ENCODE measurements around the gene FNDC3B.
A peak's percentile ranks its signal among the peaks of the same experiment; 100 is the strongest.

FNDC3B gene

GRCh38 chr3:172119266-172119969 is 80.0 kb downstream of the FNDC3B start:
- Histone ChIP-seq H3K9me3 (ENCODE audit: control insufficient read depth, insufficient read depth, low read depth, low read length) (no peaks in the 10 kb centered on the region), H3K4me1 (ENCODE audit: control insufficient read depth, insufficient read depth, low read length) (0 out of 2 replicates have a peak, but pooled peaks cover 3% of the 10 kb centered on the region), H3K36me3 (ENCODE audit: control insufficient read depth in 2 of 2, insufficient read depth in 1 of 2, low read length in 2 of 2) (peaks cover 0 to 13% of the 10 kb centered on the region in 2 experiments; a peak in 1 of 3 replicates), H3K27ac (ENCODE audit: extremely low read depth, low read depth, low read length) (no peak overlapping the region), H3K4me3 (ENCODE audit: low read depth, low read length) (no peak overlapping the region)
- POLR2A ChIA-PET: no interaction called here
- CTCF ChIA-PET: no interaction called here
- no peak for TF ChIP-seq HOXA7 (CRISPR knock-in tag; IDR thresholded peaks at IDR 0.05; ENCODE audit: borderline replicate concordance)
- TF ChIP-seq FEZF1 (tag by site-specific recombination; IDR thresholded peaks at IDR 0.05): 0 out of 2 replicates have a peak, but pooled peaks have one; percentile 26
- no peak for TF ChIP-seq ZNF248 (tag by site-specific recombination; IDR thresholded peaks at IDR 0.05)
- TF ChIP-seq IKZF3 (tag by site-specific recombination; IDR thresholded peaks at IDR 0.05): 0 out of 2 replicates have a peak, but pooled peaks have one; percentile 20
- peak; percentile 89 for TF ChIP-seq ZBTB17 (tag by site-specific recombination; IDR thresholded peaks at IDR 0.05)
- no peak for TF ChIP-seq ZNF174 (tag by site-specific recombination; IDR thresholded peaks at IDR 0.05)
- no peak for TF ChIP-seq ZSCAN16 (tag by site-specific recombination; IDR thresholded peaks at IDR 0.05)

GRCh38 chr3:172120912-172121311 is 81.5 kb downstream of the FNDC3B start:
- no peaks in the 10 kb centered on the region for H3K9me3 ChIP-seq (ENCODE audit: control insufficient read depth, insufficient read depth, low read depth, low read length)
- H3K4me1 ChIP-seq (ENCODE audit: control insufficient read depth, insufficient read depth, low read length): peaks cover 12% of the 10 kb centered on the region
- peaks cover 0 to under 1% of the 10 kb centered on the region in 2 experiments; a peak in 1 of 3 replicates for H3K36me3 ChIP-seq (ENCODE audit: control insufficient read depth in 2 of 2, insufficient read depth in 1 of 2, low read length in 2 of 2)
- H3K27ac ChIP-seq (ENCODE audit: extremely low read depth, low read depth, low read length): no peak overlapping the region
- ChIA-PET CTCF (no interaction called here), POLR2A (no interaction called here)
- TF ChIP-seq, protein P1, sequence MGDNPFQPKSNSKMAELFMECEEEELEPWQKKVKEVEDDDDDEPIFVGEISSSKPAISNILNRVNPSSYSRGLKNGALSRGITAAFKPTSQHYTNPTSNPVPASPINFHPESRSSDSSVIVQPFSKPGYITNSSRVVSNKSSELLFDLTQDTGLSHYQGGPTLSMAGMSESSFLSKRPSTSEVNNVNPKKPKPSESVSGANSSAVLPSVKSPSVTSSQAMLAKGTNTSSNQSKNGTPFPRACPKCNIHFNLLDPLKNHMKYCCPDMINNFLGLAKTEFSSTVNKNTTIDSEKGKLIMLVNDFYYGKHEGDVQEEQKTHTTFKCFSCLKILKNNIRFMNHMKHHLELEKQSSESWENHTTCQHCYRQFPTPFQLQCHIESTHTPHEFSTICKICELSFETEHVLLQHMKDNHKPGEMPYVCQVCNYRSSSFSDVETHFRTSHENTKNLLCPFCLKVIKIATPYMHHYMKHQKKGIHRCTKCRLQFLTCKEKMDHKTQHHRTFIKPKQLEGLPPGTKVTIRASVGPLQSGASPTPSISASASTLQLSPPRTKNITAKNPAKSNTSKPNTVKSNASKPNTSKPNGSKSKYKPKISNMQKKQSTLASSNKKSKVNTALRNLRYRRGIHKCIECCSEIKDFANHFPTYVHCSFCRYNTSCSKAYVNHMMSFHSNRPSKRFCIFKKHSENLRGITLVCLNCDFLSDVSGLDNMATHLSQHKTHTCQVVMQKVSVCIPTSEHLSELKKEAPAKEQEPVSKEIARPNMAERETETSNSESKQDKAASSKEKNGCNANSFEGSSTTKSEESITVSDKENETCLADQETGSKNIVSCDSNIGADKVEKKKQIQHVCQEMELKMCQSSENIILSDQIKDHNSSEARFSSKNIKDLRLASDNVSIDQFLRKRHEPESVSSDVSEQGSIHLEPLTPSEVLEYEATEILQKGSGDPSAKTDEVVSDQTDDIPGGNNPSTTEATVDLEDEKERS (tag by site-specific recombination; IDR thresholded peaks at IDR 0.05): no peak
- TF ChIP-seq SETDB1 (IDR thresholded peaks at IDR 0.05; ENCODE audit: insufficient read length, low read length) (no peak), ZNF354C (tag by site-specific recombination; IDR thresholded peaks at IDR 0.05; ENCODE audit: borderline replicate concordance, low read depth) (no peak), BCL11B (tag by site-specific recombination; IDR thresholded peaks at IDR 0.05; ENCODE audit: low read depth) (no peak), ZNF600 (tag by site-specific recombination; IDR thresholded peaks at IDR 0.05) (0 out of 2 replicates have a peak, but pooled peaks have one; percentile 18)
- TF ChIP-seq, protein P2, sequence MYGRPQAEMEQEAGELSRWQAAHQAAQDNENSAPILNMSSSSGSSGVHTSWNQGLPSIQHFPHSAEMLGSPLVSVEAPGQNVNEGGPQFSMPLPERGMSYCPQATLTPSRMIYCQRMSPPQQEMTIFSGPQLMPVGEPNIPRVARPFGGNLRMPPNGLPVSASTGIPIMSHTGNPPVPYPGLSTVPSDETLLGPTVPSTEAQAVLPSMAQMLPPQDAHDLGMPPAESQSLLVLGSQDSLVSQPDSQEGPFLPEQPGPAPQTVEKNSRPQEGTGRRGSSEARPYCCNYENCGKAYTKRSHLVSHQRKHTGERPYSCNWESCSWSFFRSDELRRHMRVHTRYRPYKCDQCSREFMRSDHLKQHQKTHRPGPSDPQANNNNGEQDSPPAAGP (tag by site-specific recombination; IDR thresholded peaks at IDR 0.05): no peak
- H3K4me3 ChIP-seq (ENCODE audit: low read depth, low read length): no peak overlapping the region

GRCh38 chr3:172121981-172122380 is 82.6 kb downstream of the FNDC3B start:
- Histone ChIP-seq H3K36me3 (ENCODE audit: control insufficient read depth in 2 of 2, insufficient read depth in 1 of 2, low read length in 2 of 2) (no peaks in the 10 kb centered on the region), H3K4me1 (ENCODE audit: control insufficient read depth, insufficient read depth, low read length) (peaks cover 17% of the 10 kb centered on the region), H3K9me3 (ENCODE audit: control insufficient read depth, insufficient read depth, low read depth, low read length) (no peaks in the 10 kb centered on the region), H3K4me3 (ENCODE audit: low read depth, low read length) (no peak overlapping the region), H3K27ac (ENCODE audit: extremely low read depth, low read depth, low read length) (no peak overlapping the region)
- TF ChIP-seq, protein P3, sequence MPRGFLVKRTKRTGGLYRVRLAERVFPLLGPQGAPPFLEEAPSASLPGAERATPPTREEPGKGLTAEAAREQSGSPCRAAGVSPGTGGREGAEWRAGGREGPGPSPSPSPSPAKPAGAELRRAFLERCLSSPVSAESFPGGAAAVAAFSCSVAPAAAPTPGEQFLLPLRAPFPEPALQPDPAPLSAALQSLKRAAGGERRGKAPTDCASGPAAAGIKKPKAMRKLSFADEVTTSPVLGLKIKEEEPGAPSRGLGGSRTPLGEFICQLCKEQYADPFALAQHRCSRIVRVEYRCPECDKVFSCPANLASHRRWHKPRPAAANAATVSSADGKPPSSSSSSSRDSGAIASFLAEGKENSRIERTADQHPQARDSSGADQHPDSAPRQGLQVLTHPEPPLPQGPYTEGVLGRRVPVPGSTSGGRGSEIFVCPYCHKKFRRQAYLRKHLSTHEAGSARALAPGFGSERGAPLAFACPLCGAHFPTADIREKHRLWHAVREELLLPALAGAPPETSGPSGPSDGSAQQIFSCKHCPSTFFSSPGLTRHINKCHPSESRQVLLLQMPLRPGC (tag by site-specific recombination; IDR thresholded peaks at IDR 0.05): no peak
- 0 out of 2 replicates have a peak, but pooled peaks have one; percentile 26 for TF ChIP-seq ZNF596 (tag by site-specific recombination; IDR thresholded peaks at IDR 0.05)
- POLR2A ChIA-PET: no interaction called here
- CTCF ChIA-PET: no interaction called here
